T-helper 2 cell treated with Interferon-gamma antibody and Interleukin-4, amounts not matched to agents 5 μg/mL and 100 μg/mL, for 36 hours (primary cell): ENCODE data around the gene TAS2R14.

ENCODE experiments used
- DNase-seq: peaks from one replicate; pipeline ENCODE4 v3.0.0; 2021; ENCODE audit warnings: low spot score
- H3K27ac Mint-ChIP-seq: one replicate; pipeline ENCODE4 v1.8.0; 2021; ENCODE audit warnings: mild to moderate bottlenecking, mixed read lengths
- H3K27me3 Mint-ChIP-seq: one replicate; pipeline ENCODE4 v1.8.0; 2021; ENCODE audit warnings: low read depth, mixed read lengths
- H3K36me3 Mint-ChIP-seq: one replicate; pipeline ENCODE4 v1.8.0; 2021; ENCODE audit warnings: low read depth, mixed read lengths
- H3K4me1 Mint-ChIP-seq: one replicate; pipeline ENCODE4 v1.8.0; 2021; ENCODE audit warnings: low read depth, mixed read lengths
- H3K4me3 Mint-ChIP-seq: one replicate; pipeline ENCODE4 v1.8.0; 2022; ENCODE audit warnings: mild to moderate bottlenecking, moderate library complexity, mixed read lengths
- H3K9me3 Mint-ChIP-seq: one replicate; pipeline ENCODE4 v1.8.0; 2021; ENCODE audit warnings: mixed read lengths

The TAS2R14 gene

GRCh38 chr12:10941916-10942607 is 3.0 kb upstream of the TAS2R14 start:
- Mint-ChIP-seq H3K36me3 (peaks cover 6% of the 10 kb centered on the region), H3K4me3 (no peak overlapping the region), H3K4me1 (peaks cover 10% of the 10 kb centered on the region), H3K27ac (no peak overlapping the region), H3K27me3 (no peaks in the 10 kb centered on the region), H3K9me3 (peaks cover 20% of the 10 kb centered on the region)
- DNase-seq: no peak

DNA sequence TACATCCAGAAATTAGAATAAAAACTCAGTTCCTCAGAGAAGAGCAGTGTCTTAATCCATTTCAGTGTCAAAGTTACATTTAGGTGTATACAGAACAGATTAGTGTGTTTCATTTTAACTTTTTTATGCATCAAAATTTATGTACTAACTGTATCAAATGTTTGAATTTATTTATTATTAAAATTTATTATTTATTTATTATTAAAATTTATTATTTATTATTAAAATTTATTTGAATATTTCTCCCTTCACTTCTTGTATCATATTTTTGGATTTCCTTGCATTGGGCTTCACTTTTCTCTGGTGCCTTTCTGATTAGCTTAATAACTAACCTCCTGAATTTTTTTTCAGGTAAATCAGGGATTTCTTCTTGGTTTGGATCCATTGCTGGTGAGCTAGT is 2.3 kb upstream of the TAS2R14 start:
- Mint-ChIP-seq H3K4me1 (peaks cover 10% of the 10 kb centered on the region), H3K36me3 (peaks cover 1% of the 10 kb centered on the region), H3K27ac (no peak overlapping the region), H3K27me3 (no peaks in the 10 kb centered on the region), H3K4me3 (no peak overlapping the region), H3K9me3 (peaks cover 13% of the 10 kb centered on the region)
- DNase-seq: no peak

DNA sequence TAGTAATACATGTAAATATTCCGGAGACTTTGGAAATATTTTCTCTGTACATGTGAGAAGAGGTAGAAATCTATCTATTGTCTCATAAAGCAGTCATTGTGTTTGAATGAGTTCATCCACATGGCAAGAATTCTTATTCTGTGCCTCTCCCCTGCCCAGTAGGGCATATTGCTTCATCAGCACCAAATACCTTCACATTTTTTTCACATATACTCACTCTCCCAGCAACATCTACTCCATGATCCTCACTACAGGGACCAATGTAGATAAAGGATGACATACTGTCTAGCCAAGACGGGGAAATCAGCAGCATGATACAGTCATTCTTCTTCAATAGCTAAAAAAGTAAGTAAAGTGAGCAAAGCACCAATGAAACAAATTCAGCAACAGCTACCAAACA is 1.3 kb upstream of the TAS2R14 start:
- DNase-seq: no peak
- no peaks in the 10 kb centered on the region for H3K36me3 Mint-ChIP-seq
- H3K4me3 Mint-ChIP-seq: no peak overlapping the region
- peaks cover 7% of the 10 kb centered on the region for H3K9me3 Mint-ChIP-seq
- H3K4me1 Mint-ChIP-seq: peaks cover 10% of the 10 kb centered on the region
- no peak overlapping the region for H3K27ac Mint-ChIP-seq
- H3K27me3 Mint-ChIP-seq: no peaks in the 10 kb centered on the region

DNA sequence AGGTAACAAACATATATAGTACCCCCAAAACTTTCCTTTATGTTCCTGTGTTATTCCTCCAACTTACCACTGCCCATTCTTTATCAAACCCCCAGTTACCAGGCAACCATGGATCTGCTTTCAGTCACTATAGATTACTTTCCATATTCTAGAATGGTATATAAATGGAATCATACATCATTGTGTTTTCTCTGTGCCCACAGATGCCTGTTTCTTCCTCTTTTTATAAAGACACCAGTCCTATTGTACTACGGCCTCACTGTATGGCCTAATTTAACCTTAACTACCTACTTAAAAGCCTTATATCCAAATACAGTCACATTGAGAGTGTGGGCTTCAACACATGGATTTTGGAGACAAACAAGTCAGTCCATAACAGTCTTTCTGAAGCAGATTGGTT is 2.6 kb downstream of the TAS2R14 start:
- no peaks in the 10 kb centered on the region for H3K36me3 Mint-ChIP-seq
- H3K9me3 Mint-ChIP-seq: no peaks in the 10 kb centered on the region
- no peak overlapping the region for H3K27ac Mint-ChIP-seq
- H3K27me3 Mint-ChIP-seq: no peaks in the 10 kb centered on the region
- DNase-seq: no peak
- H3K4me3 Mint-ChIP-seq: no peak overlapping the region
- peaks cover under 1% of the 10 kb centered on the region for H3K4me1 Mint-ChIP-seq

DNA sequence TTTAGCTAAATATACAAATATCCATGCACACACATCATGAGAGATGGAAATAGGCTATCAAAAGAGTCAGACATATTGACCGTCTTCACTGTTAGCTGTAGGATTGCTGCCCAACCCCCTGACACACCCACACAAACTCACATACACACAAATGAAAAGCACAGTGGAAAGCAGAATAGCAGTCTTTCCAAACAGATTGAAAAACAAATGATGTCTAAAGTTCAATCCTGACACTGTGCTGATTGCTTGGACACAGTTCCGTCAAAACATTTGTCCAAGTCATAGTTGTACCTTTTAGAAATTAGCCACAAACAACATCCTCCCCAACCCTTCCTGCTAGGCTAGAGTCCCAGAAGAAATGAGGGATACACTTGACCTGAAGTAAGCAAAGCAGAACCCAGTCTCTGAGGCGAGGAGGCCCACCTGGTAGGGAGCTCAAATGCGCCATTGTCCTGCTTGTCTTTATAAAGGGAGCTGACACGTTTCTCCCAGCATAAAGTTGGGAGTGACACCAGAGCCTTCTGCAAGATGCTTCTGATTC is 10.2 kb downstream of the TAS2R14 start, which contains the start of gene PRH2:
TSS of gene PRH2 (plus strand) at position 491 of the 541 bp plus-strand sequence. CDS start at position 529, 38 bp downstream.
- DNase-seq: no peak
- H3K9me3 Mint-ChIP-seq: no peaks in the 10 kb centered on the region
- no peaks in the 10 kb centered on the region for H3K27me3 Mint-ChIP-seq
- no peaks in the 10 kb centered on the region for H3K4me1 Mint-ChIP-seq
- no peak within 1 kb of the TSS for H3K4me3 Mint-ChIP-seq
- no peaks in the 10 kb centered on the region for H3K36me3 Mint-ChIP-seq
- H3K27ac Mint-ChIP-seq: no peak within 1 kb of the TSS

DNA sequence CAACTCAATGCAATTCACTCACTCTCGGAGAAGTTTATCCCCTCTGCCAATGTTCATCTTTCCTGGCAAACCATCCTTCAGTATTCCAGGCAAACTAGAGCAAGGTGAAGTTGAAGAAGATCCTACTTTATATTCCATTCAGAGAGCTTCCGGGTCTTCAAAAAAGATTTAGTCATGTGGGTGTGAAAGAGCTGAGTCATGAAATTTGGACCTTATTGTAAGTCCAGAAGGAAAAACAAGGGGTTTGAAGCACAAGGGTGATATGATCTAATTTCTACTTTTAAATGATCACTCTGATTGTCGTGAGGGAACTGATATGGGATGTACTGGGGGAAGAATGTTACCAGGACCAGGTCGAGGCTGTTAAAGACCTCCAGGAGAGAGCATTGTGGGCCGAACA is 12.8 kb downstream of the TAS2R14 start:
- no peaks in the 10 kb centered on the region for H3K27me3 Mint-ChIP-seq
- H3K4me1 Mint-ChIP-seq: no peaks in the 10 kb centered on the region
- no peaks in the 10 kb centered on the region for H3K9me3 Mint-ChIP-seq
- no peak for DNase-seq
- no peak overlapping the region for H3K27ac Mint-ChIP-seq
- H3K36me3 Mint-ChIP-seq: no peaks in the 10 kb centered on the region
- no peak overlapping the region for H3K4me3 Mint-ChIP-seq

DNA sequence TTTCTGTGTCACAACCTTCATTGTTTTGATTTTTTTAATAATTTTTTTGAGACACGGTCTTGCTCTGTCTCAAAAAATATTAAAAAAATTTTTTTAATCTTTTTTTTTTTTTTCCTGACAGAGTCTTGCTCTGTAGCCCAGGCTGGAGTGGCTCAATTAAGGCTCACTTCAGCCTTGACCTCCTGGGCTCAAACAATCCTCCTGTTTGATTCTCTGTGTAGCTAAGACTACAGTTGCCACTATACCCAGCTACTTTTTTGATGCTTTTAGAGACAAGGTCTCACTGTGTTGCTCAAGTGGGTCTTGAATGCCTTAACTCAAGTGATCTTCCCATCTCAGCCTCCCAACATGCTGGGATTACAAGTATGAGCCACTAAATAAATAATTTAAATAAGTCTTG is 19.3 kb downstream of the TAS2R14 start:
- Mint-ChIP-seq H3K27me3 (no peaks in the 10 kb centered on the region), H3K9me3 (no peaks in the 10 kb centered on the region), H3K27ac (no peak overlapping the region), H3K4me1 (no peaks in the 10 kb centered on the region), H3K4me3 (no peak overlapping the region), H3K36me3 (no peaks in the 10 kb centered on the region)
- DNase-seq: no peak

DNA sequence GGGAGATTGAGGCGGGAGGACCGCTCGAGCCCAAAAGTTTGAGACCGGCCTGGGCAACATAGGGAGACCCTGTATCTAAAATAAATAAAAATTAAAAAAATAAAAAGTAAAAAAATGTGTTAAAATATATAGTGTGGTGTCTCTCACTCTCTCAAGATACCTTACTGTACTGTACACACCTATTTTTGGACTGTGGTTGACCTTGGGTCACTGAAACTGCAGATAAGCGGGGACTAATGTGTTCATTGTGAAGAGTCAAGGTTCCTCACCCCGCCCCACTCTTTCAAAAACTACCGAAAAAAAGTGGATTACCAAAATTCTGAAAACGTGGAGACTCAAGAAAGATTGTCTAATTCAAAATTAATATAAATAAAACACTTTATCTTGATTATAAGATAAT is 28.7 kb downstream of the TAS2R14 start:
- Mint-ChIP-seq H3K27ac (no peak overlapping the region), H3K4me1 (no peaks in the 10 kb centered on the region), H3K36me3 (no peaks in the 10 kb centered on the region), H3K4me3 (no peak overlapping the region), H3K27me3 (no peaks in the 10 kb centered on the region), H3K9me3 (no peaks in the 10 kb centered on the region)
- DNase-seq: no peak

GRCh38 chr12:10909462-10909861 is 29.6 kb downstream of the TAS2R14 start, which contains the start of gene TAS2R13:
TAS2R13 (minus strand) TSS chr12:10909562; CDS start chr12:10909298, 264 bp downstream.
- H3K9me3 Mint-ChIP-seq: peaks cover 6% of the 10 kb centered on the region
- no peak within 1 kb of the TSS for H3K27ac Mint-ChIP-seq
- no peaks in the 10 kb centered on the region for H3K27me3 Mint-ChIP-seq
- peaks cover 4% of the 10 kb centered on the region for H3K36me3 Mint-ChIP-seq
- no peak within 1 kb of the TSS for H3K4me3 Mint-ChIP-seq
- no peak for DNase-seq
- no peaks in the 10 kb centered on the region for H3K4me1 Mint-ChIP-seq

DNA sequence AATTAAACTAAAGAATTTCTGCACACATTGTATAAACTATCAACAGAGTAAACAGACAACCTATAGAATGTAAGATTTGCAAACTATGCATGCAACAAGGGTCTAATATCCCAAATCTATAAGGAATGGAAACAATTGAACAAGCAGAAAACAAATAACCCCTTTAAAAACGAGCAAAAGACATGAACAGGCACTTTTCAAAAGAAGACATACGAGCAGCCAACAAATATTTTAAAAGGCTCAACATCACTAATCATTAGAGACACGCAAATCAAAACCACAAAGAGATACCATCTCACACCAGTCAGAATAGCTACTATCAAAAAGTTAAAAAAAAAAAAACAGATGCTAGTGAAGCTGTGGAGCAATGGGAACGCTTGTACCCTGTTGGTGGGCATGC is 34.4 kb downstream of the TAS2R14 start:
- DNase-seq: no peak
- H3K4me3 Mint-ChIP-seq: no peak overlapping the region
- H3K4me1 Mint-ChIP-seq: no peaks in the 10 kb centered on the region

GRCh38 chr12:10901427-10901826 is 37.6 kb downstream of the TAS2R14 start:
- H3K4me3 Mint-ChIP-seq: no peak overlapping the region

More for the DNA sequence above, 34.4 kb downstream of the TAS2R14 start:
- Mint-ChIP-seq H3K9me3 (peaks cover 27% of the 10 kb centered on the region), H3K27me3 (no peaks in the 10 kb centered on the region), H3K27ac (no peak overlapping the region), H3K36me3 (peaks cover 10% of the 10 kb centered on the region)

DNA sequence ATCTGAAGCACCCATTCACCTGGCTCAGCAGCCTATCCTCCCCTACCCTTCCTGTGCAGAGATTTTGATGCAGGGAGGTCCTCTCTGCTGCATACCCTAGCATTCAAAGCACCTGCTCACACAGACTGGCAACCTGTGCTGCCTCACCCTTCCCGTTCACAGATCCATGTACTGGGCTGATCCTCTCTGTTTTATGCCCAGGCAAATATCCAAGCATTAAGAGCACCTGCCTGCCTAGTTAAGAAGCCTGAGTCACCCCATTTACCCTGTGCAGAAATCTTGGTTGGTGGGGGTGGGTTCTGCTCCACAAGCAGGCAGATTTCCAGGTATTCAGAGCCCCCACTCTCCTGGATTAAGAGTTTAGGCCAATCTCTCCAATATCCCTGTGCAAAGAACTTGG is 38.1 kb downstream of the TAS2R14 start:
- H3K36me3 Mint-ChIP-seq: peaks cover 10% of the 10 kb centered on the region
- no peak overlapping the region for H3K27ac Mint-ChIP-seq
- no peak for DNase-seq
- no peak overlapping the region for H3K4me3 Mint-ChIP-seq
- peaks cover 27% of the 10 kb centered on the region for H3K9me3 Mint-ChIP-seq
- no peaks in the 10 kb centered on the region for H3K4me1 Mint-ChIP-seq
- no peaks in the 10 kb centered on the region for H3K27me3 Mint-ChIP-seq

More at GRCh38 chr12:10901427-10901826, 37.6 kb downstream of the TAS2R14 start:
- Mint-ChIP-seq H3K9me3 (peaks cover 27% of the 10 kb centered on the region), H3K4me1 (no peaks in the 10 kb centered on the region), H3K27ac (no peak overlapping the region), H3K36me3 (peaks cover 10% of the 10 kb centered on the region), H3K27me3 (no peaks in the 10 kb centered on the region)
- DNase-seq: no peak

- Mint-ChIP-seq H3K27me3 (no peaks in the 10 kb centered on the region), H3K36me3 (peaks cover 10% of the 10 kb centered on the region)
- DNase-seq: no peak
Observed at GRCh38 chr12:10900530-10900929, 38.5 kb downstream of the TAS2R14 start.

DNA sequence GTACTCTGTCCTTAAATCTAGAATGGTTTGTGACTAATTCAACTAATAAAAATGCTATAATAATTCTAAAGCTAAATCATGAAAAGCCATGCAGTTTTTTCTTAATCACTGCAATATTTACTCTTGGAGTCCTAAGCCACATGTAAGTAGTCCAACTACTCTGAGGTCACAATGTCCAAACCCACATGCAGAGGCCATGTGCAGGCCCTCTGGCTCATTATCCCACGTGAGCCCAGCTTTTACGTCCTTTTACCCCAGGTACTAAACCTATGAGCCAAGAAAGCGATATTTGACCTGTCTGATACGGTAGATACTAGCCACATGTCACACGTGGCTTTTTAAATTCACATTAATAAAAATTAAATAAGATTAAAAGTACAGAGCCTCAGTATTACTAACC is 42.2 kb downstream of the TAS2R14 start:
- no peak for DNase-seq
- no peak overlapping the region for H3K27ac Mint-ChIP-seq
- no peaks in the 10 kb centered on the region for H3K9me3 Mint-ChIP-seq
- H3K36me3 Mint-ChIP-seq: no peaks in the 10 kb centered on the region
- no peaks in the 10 kb centered on the region for H3K27me3 Mint-ChIP-seq
- no peak overlapping the region for H3K4me3 Mint-ChIP-seq
- H3K4me1 Mint-ChIP-seq: no peaks in the 10 kb centered on the region

More at GRCh38 chr12:10900530-10900929, 38.5 kb downstream of the TAS2R14 start:
- Mint-ChIP-seq H3K4me1 (no peaks in the 10 kb centered on the region), H3K27ac (no peak overlapping the region), H3K9me3 (peaks cover 27% of the 10 kb centered on the region), H3K4me3 (no peak overlapping the region)
